HG02759 (cell line): Measurements from ENCODE around the gene CLCN3.
"Not testable (repeated sequence)": the region's sequence is repeated elsewhere in the genome, so short reads cannot be mapped to it uniquely, and the experiment has no call there.

Experiments used
- ATAC-seq: cut with Tn5 transposase; IDR thresholded peaks from one replicate; pipeline ENCODE4 v1.9.1; 2021; ENCODE audit warnings: mild to moderate bottlenecking, moderate library complexity; ENCODE audit not compliant: unreplicated experiment

CLCN3 gene

GRCh38 chr4:169768385-169768784 is 148.0 kb downstream of the CLCN3 start:
- no peak for ATAC-seq

- ATAC-seq, result no peak
Measured at GRCh38 chr4:169770416-169770815, 150.0 kb downstream of the CLCN3 start.

- not testable (repeated sequence) for ATAC-seq
Measured at GRCh38 chr4:169771556-169772080, 151.2 kb downstream of the CLCN3 start.
